Middle frontal gyrus (tissue), 1 donor: ENCODE results near the gene STARD3NL.
A peak's percentile ranks its signal among the peaks of the same experiment; 100 is the strongest.
"Not testable (repeated sequence)": the region's sequence is repeated elsewhere in the genome, so short reads cannot be mapped to it uniquely, and the experiment has no call there.

Experiments used
- DNase-seq: peaks from one replicate; pipeline ENCODE4 v3.0.0-alpha.2; 2015; ENCODE audit warnings: low spot score; ENCODE audit errors: extremely low spot score

STARD3NL gene

DNA sequence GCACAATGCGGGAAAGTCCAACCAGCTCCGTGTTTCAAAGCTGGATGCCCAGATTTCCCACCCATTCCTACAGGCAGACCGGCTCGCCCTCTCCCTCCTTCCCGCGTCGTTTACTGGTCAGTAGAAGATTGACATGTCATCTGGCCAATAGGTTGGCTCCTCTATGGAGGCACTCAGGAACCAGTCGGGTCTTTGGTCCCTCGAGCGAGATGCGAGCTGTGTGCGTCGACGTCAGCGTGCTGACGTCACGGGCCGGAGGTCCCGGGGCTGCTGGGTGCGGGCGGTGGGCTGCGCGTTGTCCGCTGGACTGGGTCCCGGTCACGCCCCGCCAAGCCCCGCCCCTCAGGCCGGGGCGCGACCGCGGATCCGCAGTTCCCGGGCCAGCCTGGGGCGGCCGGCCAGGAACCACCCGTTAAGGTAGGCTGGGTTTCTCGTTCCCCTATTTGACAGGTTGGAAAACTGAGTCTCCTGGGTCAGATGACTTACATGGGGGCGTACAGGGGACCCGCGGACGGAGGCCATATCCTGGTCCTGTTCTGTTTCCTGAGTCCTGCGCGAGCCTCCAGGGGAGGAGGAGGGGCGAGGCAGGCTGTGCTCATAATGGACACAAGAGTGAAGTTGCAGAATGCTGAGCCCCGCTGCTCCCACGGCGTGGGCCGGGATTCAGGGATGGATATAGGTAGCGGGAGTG is at the start of gene STARD3NL:
TSS of gene STARD3NL (plus strand) at position 242 of the 691 bp plus-strand sequence. CDS start 29,260 bp downstream, outside the sequence.
- DNase-seq = peak; percentile 99

- no peak for DNase-seq
These were observed 48.9 kb upstream of the STARD3NL start for GRCh38 chr7:38129162-38129561.

DNA sequence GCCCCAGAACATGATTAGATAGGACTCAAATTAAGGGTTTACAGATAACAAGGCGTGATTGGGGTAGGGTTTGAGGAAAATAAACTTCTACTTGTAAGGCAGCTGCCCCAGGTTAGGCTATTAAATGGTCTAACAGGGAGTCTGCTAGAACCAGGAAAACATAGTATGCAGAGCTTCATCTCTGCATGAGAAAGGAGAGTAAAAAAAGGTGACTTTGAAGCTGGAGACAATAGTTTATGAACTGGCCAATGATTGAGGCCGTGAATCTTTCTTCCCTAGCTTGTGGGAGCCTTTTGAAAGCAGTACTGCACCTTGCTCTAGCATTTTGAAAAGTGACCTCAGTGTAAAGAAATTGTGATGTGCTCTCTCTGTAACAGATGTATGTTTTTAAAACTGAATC is 48.5 kb upstream of the STARD3NL start:
- DNase-seq = no peak

DNA sequence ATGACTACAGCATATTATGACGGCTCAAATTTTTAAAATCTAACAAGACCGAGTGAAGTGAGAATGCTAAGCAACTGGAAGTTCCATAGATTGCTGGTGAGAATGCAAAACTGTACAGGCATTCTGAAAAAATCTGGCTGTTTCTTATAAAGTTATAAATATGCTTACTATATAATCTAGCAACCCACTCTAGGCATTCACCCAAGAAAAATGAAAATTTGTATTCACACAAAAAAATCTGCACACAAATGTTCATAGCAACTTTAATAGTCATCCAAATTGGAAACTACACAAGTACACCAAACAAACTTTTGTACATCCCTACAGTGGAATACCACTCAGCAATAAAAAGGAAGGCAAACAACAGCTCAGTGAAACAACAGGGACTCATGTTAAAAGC is 39.9 kb upstream of the STARD3NL start:
- no peak for DNase-seq

- no peak for DNase-seq
These were observed 36.9 kb upstream of the STARD3NL start for GRCh38 chr7:38141187-38141586.

- DNase-seq = no peak
These were observed 35.3 kb upstream of the STARD3NL start for GRCh38 chr7:38142736-38143135.

- no peak for DNase-seq
These were observed 31.0 kb upstream of the STARD3NL start for GRCh38 chr7:38147005-38147404.

- no peak for DNase-seq
These were observed 26.5 kb upstream of the STARD3NL start for GRCh38 chr7:38151556-38151955.

DNA sequence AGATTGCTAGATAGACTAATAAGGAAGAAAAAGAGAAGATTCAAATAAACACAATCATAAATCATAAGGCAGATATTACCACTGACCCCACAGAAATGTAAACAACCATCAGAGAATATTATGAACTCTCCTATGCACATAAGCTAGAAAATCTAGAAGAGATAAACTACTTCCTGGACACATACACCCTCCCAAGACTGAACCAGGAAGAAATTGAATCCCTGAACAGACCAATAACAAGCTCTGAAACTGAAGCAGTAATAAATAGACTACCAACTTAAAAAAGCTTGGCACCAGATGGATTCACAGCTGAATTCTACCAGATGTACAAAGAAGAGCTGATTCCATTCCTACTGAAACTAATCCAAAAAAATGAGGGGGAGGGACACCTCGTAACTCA is 24.5 kb upstream of the STARD3NL start:
- no peak for DNase-seq

- no peak for DNase-seq
These were observed 23.8 kb upstream of the STARD3NL start for GRCh38 chr7:38154278-38154677.

GRCh38 chr7:38160003-38160571 is 18.0 kb upstream of the STARD3NL start:
- DNase-seq = no peak

DNA sequence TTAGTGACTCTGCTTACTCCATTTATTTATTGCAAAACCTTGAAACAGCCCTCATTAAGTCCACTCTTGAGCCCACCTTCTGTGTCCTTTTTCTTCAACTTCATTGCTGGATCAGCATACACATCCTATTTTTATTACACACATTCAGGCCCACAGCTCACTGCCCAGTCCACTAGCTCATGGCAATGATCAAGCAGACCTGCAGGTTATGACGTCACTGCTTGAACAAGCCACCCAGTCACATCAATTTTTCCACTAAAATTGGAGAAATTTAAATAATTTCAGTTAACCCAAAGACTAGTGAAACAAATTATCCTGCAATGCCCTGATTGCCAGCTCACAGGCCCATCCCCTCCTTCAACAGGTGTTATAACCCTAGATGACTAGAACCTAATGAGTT is 16.0 kb upstream of the STARD3NL start:
- DNase-seq = no peak

GRCh38 chr7:38163671-38164070 is 14.4 kb upstream of the STARD3NL start:
- DNase-seq = no peak

GRCh38 chr7:38168890-38169570 is 9.0 kb upstream of the STARD3NL start:
- no peak for DNase-seq

DNA sequence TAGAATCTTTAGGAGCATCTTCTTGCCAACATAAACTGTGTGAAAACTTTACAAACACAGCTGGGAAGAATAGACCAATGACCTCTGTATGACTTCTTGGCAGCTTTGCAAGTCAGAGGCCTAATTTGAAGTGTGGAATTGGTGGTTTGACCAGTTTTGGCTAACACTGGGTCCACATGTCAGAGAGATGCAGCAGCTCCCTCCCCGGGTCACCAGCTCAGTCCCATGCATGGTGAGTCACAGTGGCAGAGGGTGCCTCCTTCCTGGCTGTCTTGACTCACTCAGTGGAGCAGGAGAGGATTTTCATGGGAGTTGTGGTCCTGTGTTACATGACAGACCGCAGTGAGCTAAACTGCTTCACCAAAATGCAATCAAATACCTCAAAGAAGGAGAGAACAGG is 8.2 kb upstream of the STARD3NL start:
- no peak for DNase-seq

GRCh38 chr7:38171623-38172391 is 6.2 kb upstream of the STARD3NL start:
- no peak for DNase-seq

- not testable (repeated sequence) for DNase-seq
These were observed 2.5 kb upstream of the STARD3NL start for GRCh38 chr7:38175547-38175946.

DNA sequence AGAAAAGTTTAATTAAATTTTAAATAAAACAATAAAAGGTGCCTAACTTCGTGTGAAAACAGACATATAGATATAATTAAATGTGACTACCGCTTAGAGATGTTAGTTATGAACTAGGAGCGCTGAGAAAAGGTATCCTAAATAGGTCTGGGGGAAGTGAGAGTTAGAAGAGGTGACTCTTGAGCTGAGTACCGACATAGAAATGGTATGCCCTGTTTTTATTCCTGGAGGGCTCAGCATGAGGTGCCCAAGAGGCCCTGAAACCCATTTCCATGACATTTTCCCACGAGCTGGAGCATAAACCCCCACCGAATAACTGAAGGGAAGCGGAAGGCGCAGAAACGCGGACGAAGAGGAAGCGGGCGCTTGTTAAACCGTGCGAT is 433 bp upstream of the STARD3NL start:
- no peak for DNase-seq

- no peak for DNase-seq
These were observed 775 bp downstream of the STARD3NL start for GRCh38 chr7:38178695-38179344.

DNA sequence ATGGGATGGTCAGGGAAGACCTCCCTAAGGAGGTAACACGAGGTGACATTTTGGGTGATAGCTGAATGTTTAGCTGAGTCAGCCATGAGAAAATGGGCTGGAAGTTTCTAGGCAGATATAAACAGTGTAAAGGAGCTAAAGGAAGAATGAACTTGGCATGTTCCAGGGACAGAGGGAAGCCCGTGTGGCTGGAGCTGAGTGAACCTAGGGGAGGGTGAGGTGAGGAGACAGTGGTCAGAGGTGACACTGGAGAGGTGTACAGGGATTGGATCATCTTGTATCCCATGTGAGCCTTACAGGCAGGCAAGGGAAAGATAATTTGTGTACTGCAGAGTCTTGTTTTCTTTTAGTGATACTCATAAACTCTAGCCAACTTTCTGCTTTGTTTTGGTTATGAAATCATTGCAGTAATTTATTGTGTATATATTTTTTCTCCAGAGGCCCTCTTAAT is 1.8 kb downstream of the STARD3NL start:
- no peak for DNase-seq

DNA sequence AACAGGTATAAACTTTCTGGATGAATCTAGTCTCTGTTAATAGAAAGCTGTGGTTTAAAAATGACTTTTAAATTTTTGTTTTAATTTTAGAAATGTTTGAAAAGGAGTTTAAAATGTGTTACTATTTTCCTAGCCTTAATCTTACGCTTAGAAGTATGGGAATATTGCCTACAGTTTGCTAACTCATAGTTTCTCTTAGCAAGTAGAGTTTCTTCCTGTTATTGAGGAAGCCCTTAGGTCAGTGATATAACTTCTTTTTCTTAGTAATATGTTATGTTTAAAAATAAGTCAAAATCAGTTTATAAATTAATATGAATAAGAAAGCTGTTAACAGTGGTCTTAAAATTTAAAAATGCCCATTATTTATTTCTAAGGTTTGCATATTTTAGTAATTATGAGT is 3.1 kb downstream of the STARD3NL start:
- no peak for DNase-seq
